AG09309 (cell line): ENCODE results near the gene SVIL.

Experiments used
- DNase-seq: peaks from one replicate; pipeline ENCODE4 v3.0.0-alpha.2; 2010; ENCODE audit warnings: low read depth
- H3K4me3 ChIP-seq: 2 replicates; pipeline ENCODE4 v1.5.1; 2011; ENCODE audit warnings: mild to moderate bottlenecking, low read depth, low read length, moderate library complexity; ENCODE audit not compliant: control insufficient read depth
- CTCF ChIP-seq: IDR thresholded peaks from 2 replicates; pipeline ENCODE4 v1.5.1; 2011; ENCODE audit warnings: mild to moderate bottlenecking, low read depth, low read length, inconsistent platforms; ENCODE audit not compliant: insufficient read depth, control insufficient read depth; ENCODE audit errors: missing control alignments

Gene SVIL

DNA sequence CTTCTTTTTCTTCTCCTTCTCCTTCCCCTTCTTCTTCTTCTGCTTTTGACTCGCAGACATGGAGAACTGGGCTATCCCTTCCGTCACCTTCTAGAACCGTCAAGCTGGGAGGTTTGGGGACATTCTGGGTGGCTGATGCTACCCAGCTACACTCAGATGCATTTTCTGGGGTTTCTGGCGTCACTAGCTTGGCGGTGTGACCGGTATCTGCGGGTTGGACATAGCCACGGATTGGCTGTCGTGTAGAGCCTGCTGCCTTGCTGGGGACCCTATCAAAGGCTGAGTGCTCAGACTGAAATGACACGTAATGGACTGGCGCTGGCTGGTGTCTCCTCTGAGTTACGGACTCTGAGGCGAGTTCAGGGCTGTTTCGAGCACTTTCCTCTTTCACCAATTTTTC lies 101.7 kb downstream of the SVIL start:
- no peak for TF ChIP-seq CTCF
- H3K4me3 ChIP-seq, result no peak overlapping the region
- no peak for DNase-seq

GRCh38 chr10:29532256-29532878 lies 102.4 kb downstream of the SVIL start:
- DNase-seq, result no peak
- no peak overlapping the region for H3K4me3 ChIP-seq
- no peak for TF ChIP-seq CTCF

GRCh38 chr10:29530112-29530976 lies 104.4 kb downstream of the SVIL start:
- no peak for TF ChIP-seq CTCF
- DNase-seq, result no peak

GRCh38 chr10:29529146-29529545 lies 105.6 kb downstream of the SVIL start:
- H3K4me3 ChIP-seq, result no peak overlapping the region
- no peak for DNase-seq
- no peak for TF ChIP-seq CTCF

More at GRCh38 chr10:29530112-29530976, 104.4 kb downstream of the SVIL start:
- no peak overlapping the region for H3K4me3 ChIP-seq

DNA sequence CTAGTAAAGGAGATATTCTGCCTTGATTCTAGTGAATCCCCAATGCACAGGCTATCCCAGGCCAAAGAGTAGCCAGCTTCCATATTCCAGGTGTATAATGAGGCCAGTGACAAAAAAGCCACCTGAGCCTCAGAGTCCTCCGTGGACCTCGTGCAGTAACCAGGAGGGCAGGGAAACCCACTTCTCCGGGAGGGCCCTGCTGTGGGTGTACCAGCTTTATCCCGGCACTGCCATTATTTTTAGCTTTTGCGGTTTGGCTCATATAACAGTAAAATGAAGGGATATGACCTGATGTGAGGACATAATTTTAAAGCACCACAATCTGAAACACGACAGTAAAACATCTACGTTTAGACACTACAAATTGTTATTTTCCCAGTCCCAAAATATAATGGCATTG lies 109.0 kb downstream of the SVIL start:
- DNase-seq, result no peak
- no peak overlapping the region for H3K4me3 ChIP-seq
- TF ChIP-seq CTCF, result no peak

- no peak for TF ChIP-seq CTCF
- DNase-seq, result no peak
- H3K4me3 ChIP-seq, result no peak overlapping the region
Measured at GRCh38 chr10:29524720-29525119, 110.1 kb downstream of the SVIL start.
